HepG2 (cell line): Measurements from ENCODE around the gene CRY1. TPM values are rescaled to one million over a fixed set of nuclear protein-coding genes. Genes with fewer than 3 reads are reported as not detected.

ENCODE experiments used
- CENPBD1 ChIP-seq: sonication (generic); formaldehyde crosslinking; IDR thresholded peaks from 2 replicates; pipeline ENCODE4 v1.8.0; 2022; ENCODE audit warnings: missing genetic modification reagents, low read depth, mild to moderate bottlenecking, borderline replicate concordance
- DRAP1 ChIP-seq: IDR thresholded peaks from 2 replicates; pipeline ENCODE4 v1.6.1; 2016; ENCODE audit warnings: missing genetic modification reagents, missing compliant biosample characterization
- FUBP1 ChIP-seq: sonication (generic); formaldehyde crosslinking; IDR thresholded peaks from 2 replicates; pipeline ENCODE4 v1.5.1; 2020; ENCODE audit warnings: missing genetic modification reagents, mild to moderate bottlenecking, borderline replicate concordance
- GLI4 ChIP-seq: sonication (generic); formaldehyde crosslinking; IDR thresholded peaks from 2 replicates; pipeline ENCODE4 v1.5.1; 2020; ENCODE audit warnings: missing genetic modification reagents, mild to moderate bottlenecking, moderate library complexity, borderline replicate concordance
- JDP2 ChIP-seq: sonication (generic); formaldehyde crosslinking; IDR thresholded peaks from 2 replicates; pipeline ENCODE4 v1.8.1; 2022; ENCODE audit warnings: missing genetic modification reagents, borderline replicate concordance
- KAT2B ChIP-seq: fragments of 150-350 bp; IDR thresholded peaks from 2 replicates; pipeline ENCODE4 v1.6.1; 2014; ENCODE audit warnings: low read depth, low read length, borderline replicate concordance
- KDM4B ChIP-seq: sonication (generic); formaldehyde crosslinking; IDR thresholded peaks from 2 replicates; pipeline ENCODE4 v1.4.0; 2020; ENCODE audit warnings: missing genetic modification reagents
- NFKB2 ChIP-seq: sonication (generic); formaldehyde crosslinking; IDR thresholded peaks from 2 replicates; pipeline ENCODE4 v1.4.0; 2020; ENCODE audit warnings: missing genetic modification reagents, borderline replicate concordance
- RXRB ChIP-seq: IDR thresholded peaks from 2 replicates; pipeline ENCODE4 v1.6.1; 2016; ENCODE audit warnings: borderline replicate concordance, missing genetic modification reagents, missing compliant biosample characterization
- SRSF4 ChIP-seq: fragments of 200-400 bp; formaldehyde crosslinking; IDR thresholded peaks from one replicate; pipeline ENCODE4 v1.6.1; 2018; ENCODE audit warnings: mild to moderate bottlenecking, low read depth, low read length, moderate library complexity; ENCODE audit not compliant: poor library complexity, severe bottlenecking
- TRAFD1 ChIP-seq: sonication (generic); formaldehyde crosslinking; IDR thresholded peaks from 2 replicates; pipeline ENCODE4 v1.5.1; 2020; ENCODE audit warnings: missing genetic modification reagents, mild to moderate bottlenecking, borderline replicate concordance
- XBP1 ChIP-seq: sonication (generic); formaldehyde crosslinking; IDR thresholded peaks from 2 replicates; pipeline ENCODE4 v1.5.0; 2020; ENCODE audit warnings: missing genetic modification reagents
- ZBTB37 ChIP-seq: sonication (generic); formaldehyde crosslinking; IDR thresholded peaks from 2 replicates; pipeline ENCODE4 v1.4.0; 2020; ENCODE audit warnings: mild to moderate bottlenecking, missing genetic modification reagents
- ZKSCAN5 ChIP-seq: sonication (generic); formaldehyde crosslinking; IDR thresholded peaks from 2 replicates; pipeline ENCODE4 v1.5.1; 2020; ENCODE audit warnings: mild to moderate bottlenecking, missing genetic modification reagents
- ZMYM2 ChIP-seq: sonication (generic); formaldehyde crosslinking; IDR thresholded peaks from 2 replicates; pipeline ENCODE4 v1.8.0; 2022; ENCODE audit warnings: mild to moderate bottlenecking, missing genetic modification reagents
- ZNF264 ChIP-seq: sonication (generic); formaldehyde crosslinking; IDR thresholded peaks from 2 replicates; pipeline ENCODE4 v1.4.0; 2020; ENCODE audit warnings: missing genetic modification reagents
- ZNF281 ChIP-seq: sonication (generic); formaldehyde crosslinking; IDR thresholded peaks from 2 replicates; pipeline ENCODE4 v1.4.0; 2020; ENCODE audit warnings: missing genetic modification reagents, borderline replicate concordance
- ZNF296 ChIP-seq: sonication (generic); formaldehyde crosslinking; conservative IDR thresholded peaks from 2 replicates; pipeline ENCODE4 v1.5.0; 2020; ENCODE audit warnings: mild to moderate bottlenecking, missing genetic modification reagents
- ZNF878 ChIP-seq: sonication (generic); formaldehyde crosslinking; IDR thresholded peaks from 2 replicates; pipeline ENCODE4 v1.8.1; 2023; ENCODE audit warnings: mild to moderate bottlenecking, missing genetic modification reagents, moderate library complexity
- polyA plus RNA-seq, 8 experiments: library from polyadenylated mRNA; depleted of rRNA in 3 of 8; stranded (reverse) in 7 of 8; unstranded in 1 of 8; fragments of >200 nt; fragmentation: Illumina TruSeq in 4 of 8; extraction: Trizol in 4 of 8; gene quantifications; 2 replicates each; pipeline versions ENCODE4 v1.2.1 to v1.2.3, GENCODE V29; 2011 to 2016; ENCODE audit warnings: low read depth in 4 of 8, missing spikeins in 1 of 8, mixed read lengths in 1 of 8; ENCODE audit not compliant: insufficient read depth in 1 of 8
- total RNA-seq, 5 experiments: library from RNA; depleted of rRNA; stranded (reverse); fragments of >200 nt; fragmentation: Illumina TruSeq; extraction: Trizol; gene quantifications; 2 replicates each; pipeline ENCODE4 v1.2.3, GENCODE V29; 2016; ENCODE audit warnings: low read depth in 1 of 5

Gene CRY1
- total and polyA plus RNA-seq, 2 of the 13 experiments (the other 11 are each of a cell fraction or from before 2014, with no cell fraction given), result 11.4 to 13.9 TPM

GRCh38 chr12:106986625-106987389, 106.5 kb downstream of the CRY1 start, which contains the start of gene MTERF2 (continued):
- no peak for TF ChIP-seq CENPBD1
- no peak; the same call in 1 of the 2 replicates for TF ChIP-seq RXRB (CRISPR knock-in tag)
- TF ChIP-seq GLI4 (CRISPR knock-in tag), result no peak
- no peak for TF ChIP-seq SRSF4
- no peak for TF ChIP-seq ZBTB37 (CRISPR knock-in tag)
- peak; percentile 91; the same call in 1 of the 2 replicates for TF ChIP-seq NFKB2 (CRISPR knock-in tag)
- TF ChIP-seq KDM4B (CRISPR knock-in tag), result peak; percentile 55; the same call in 1 of the 2 replicates
- 0 out of 2 replicates have a peak, but pooled peaks have one; percentile 9 for TF ChIP-seq ZNF281 (CRISPR knock-in tag)
- no peak for TF ChIP-seq ZNF878
- TF ChIP-seq JDP2 (CRISPR knock-in tag), result no peak
- TF ChIP-seq ZNF296 (CRISPR knock-in tag), result no peak
- TF ChIP-seq XBP1, result peak; percentile 64; the same call in 1 of the 2 replicates
- no peak for TF ChIP-seq TRAFD1 (CRISPR knock-in tag)
- TF ChIP-seq ZMYM2 (CRISPR knock-in tag), result no peak
- TF ChIP-seq ZNF264 (CRISPR knock-in tag), result 0 out of 2 replicates have a peak, but pooled peaks have one; percentile 39
- TF ChIP-seq ZKSCAN5 (CRISPR knock-in tag), result no peak
- TF ChIP-seq DRAP1 (CRISPR knock-in tag), result peak; percentile 81
- TF ChIP-seq FUBP1 (CRISPR knock-in tag), result no peak
- TF ChIP-seq KAT2B, result no peak
